Sigmoid colon (tissue), 4 donors: ENCODE measurements around the gene TENM4.

Experiments used
- EP300 ChIP-seq, 4 donors: sonication (generic); formaldehyde crosslinking; IDR thresholded peaks; one replicate each; pipeline ENCODE4 v1.6.1; 2017; ENCODE audit warnings: antibody characterized with exemption in 4 of 4
- POLR2A ChIP-seq, 2 donors: fragments of 450-650 bp; IDR thresholded peaks; one replicate each; pipeline ENCODE4 v1.6.1; 2016; ENCODE audit warnings: antibody characterized with exemption in 2 of 2, mild to moderate bottlenecking in 2 of 2, moderate library complexity in 2 of 2
- POLR2AphosphoS5 ChIP-seq, 4 donors: sonication (generic); formaldehyde crosslinking; IDR thresholded peaks; one replicate each; pipeline ENCODE4 v1.6.1; 2017; ENCODE audit warnings: antibody characterized with exemption in 4 of 4
- TF ChIP-seq, protein P1 (sequence below), 4 experiments: fragments of 450-650 bp in 3 of 4; fragments of 200-600 bp in 1 of 4; IDR thresholded peaks; one replicate each; pipeline ENCODE4 v1.5.1; 2016 to 2019; ENCODE audit warnings: antibody characterized with exemption in 4 of 4, mild to moderate bottlenecking in 3 of 4, moderate library complexity in 2 of 4

- TF ChIP-seq, protein P1, sequence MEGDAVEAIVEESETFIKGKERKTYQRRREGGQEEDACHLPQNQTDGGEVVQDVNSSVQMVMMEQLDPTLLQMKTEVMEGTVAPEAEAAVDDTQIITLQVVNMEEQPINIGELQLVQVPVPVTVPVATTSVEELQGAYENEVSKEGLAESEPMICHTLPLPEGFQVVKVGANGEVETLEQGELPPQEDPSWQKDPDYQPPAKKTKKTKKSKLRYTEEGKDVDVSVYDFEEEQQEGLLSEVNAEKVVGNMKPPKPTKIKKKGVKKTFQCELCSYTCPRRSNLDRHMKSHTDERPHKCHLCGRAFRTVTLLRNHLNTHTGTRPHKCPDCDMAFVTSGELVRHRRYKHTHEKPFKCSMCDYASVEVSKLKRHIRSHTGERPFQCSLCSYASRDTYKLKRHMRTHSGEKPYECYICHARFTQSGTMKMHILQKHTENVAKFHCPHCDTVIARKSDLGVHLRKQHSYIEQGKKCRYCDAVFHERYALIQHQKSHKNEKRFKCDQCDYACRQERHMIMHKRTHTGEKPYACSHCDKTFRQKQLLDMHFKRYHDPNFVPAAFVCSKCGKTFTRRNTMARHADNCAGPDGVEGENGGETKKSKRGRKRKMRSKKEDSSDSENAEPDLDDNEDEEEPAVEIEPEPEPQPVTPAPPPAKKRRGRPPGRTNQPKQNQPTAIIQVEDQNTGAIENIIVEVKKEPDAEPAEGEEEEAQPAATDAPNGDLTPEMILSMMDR (IDR thresholded peaks at IDR 0.05), result no peak
- TF ChIP-seq POLR2A (IDR thresholded peaks at IDR 0.05) (no peak), EP300 (IDR thresholded peaks at IDR 0.05) (no peak), POLR2AphosphoS5 (IDR thresholded peaks at IDR 0.05) (no peak)
Measured at GRCh38 chr11:78638704-78639380, 802.0 kb downstream of the TENM4 start.
